Measurements from ENCODE around the gene TBCD.

TBCD gene

GRCh38 chr17:82872591-82873520 is 121.0 kb downstream of the TBCD start:
- FAIRE-seq, result no peak

DNA sequence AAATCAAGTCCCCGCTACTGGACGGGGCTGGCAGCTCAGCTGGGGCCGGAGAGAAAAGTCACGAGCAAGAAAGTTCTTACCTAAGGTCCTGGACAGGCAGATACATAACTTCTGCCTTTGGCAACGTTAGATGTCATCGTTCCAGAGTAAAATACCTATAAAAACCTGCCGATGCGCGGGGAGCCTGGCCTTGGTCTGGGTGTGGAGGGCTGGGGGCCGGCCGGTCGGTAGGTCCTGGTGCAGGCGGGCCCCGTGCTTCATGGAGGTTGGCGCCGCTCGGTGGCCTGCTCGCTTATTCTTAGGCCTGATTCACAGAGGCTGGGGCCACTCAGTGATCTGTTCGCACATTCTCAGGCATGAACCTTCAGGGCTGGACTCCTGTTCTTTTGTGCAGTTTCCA is 121.7 kb downstream of the TBCD start:
- FAIRE-seq, result no peak

GRCh38 chr17:82874011-82874835 is 122.4 kb downstream of the TBCD start:
- no peak for FAIRE-seq

- FAIRE-seq, result no peak
Measured at GRCh38 chr17:82875407-82875856, 123.6 kb downstream of the TBCD start.

GRCh38 chr17:82876149-82876548 is 124.3 kb downstream of the TBCD start:
- FAIRE-seq, result no peak

- peak; percentile 31 for FAIRE-seq
Measured at GRCh38 chr17:82876602-82877379, 124.9 kb downstream of the TBCD start.

DNA sequence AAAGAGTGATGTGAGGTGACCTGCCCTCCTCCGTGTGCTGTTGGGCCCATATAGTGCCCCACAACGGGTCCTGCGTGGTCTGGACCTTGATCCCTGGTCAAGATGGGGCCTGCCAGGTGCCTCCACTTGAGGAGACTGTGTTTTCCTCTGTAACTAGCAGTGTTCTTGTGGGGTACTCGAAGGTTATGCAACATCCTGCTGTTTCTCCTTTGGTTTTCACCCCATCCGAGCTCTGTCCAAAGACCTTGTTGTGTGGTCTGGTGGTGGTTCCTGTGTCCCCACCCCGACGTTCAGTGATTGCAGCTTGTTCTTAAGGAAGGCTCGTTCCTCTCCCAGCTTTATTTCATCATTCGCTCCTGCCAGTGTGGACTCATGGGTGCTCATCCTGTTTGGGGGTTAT is 126.7 kb downstream of the TBCD start:
- no peak for FAIRE-seq

GRCh38 chr17:82879241-82879640 is 127.4 kb downstream of the TBCD start:
- no peak for FAIRE-seq

DNA sequence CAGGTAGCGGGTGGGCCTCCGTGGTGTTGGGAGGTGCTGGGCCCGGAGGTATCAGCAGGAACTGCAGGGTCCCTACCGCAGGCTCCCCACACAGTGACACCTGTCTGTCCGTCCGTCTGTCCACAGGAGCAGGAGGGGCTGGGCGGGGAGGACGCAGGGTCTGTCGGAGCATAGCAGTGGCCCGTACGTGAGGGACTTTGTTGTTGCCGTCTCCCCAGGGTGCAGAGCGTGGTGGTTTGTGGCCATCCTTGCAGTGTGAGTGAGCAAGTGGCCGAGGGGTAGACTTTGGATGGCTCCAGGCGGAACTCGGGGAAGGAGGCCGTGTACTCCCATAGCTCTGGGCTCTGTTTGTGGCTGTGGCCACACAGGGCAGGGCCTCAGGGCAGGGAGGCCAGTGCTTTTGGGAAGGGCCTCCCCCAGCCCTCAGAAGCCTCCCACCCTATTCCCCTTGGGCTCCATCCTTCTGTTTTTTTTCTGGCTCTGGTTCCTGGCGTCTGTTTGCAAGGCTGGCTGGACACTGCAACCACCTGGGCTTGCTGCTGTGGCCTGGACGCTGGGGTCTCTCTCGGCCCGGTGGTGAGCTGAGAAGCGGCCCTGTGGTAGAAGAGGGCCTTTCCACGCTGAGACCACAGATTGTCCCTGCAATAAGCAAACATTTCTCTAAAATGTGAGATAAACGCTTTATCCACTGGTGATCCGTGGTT is 128.9 kb downstream of the TBCD start:
- FAIRE-seq, result no peak

DNA sequence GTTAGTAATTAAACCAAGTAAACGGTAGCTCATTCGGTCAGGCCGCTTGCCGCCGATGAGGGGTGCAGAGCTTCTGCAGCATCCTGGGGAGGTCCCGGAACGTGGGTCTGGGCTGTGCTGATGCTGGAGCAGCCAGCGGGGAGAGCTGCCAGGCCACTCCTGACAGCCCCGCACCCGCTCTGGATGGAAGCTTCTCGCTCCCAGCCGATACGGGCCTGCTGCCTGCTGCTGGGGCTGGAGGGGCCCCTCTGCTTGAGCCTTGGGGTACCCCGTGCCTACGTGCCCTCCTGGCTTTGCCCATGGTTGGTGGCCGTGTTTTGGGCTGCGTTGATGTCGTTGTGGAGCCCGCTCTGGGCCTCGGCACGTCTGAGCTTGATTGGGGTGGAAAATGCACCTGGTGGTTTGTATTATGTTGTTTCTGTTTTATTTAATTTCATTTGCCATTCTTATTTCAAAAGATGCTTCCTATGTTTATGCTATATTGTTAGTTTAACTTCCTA is 129.5 kb downstream of the TBCD start:
- no peak for FAIRE-seq

- FAIRE-seq, result no peak
Measured at GRCh38 chr17:82881900-82882714, 130.2 kb downstream of the TBCD start.

GRCh38 chr17:82882715-82883418 is 131.0 kb downstream of the TBCD start:
- no peak for FAIRE-seq

DNA sequence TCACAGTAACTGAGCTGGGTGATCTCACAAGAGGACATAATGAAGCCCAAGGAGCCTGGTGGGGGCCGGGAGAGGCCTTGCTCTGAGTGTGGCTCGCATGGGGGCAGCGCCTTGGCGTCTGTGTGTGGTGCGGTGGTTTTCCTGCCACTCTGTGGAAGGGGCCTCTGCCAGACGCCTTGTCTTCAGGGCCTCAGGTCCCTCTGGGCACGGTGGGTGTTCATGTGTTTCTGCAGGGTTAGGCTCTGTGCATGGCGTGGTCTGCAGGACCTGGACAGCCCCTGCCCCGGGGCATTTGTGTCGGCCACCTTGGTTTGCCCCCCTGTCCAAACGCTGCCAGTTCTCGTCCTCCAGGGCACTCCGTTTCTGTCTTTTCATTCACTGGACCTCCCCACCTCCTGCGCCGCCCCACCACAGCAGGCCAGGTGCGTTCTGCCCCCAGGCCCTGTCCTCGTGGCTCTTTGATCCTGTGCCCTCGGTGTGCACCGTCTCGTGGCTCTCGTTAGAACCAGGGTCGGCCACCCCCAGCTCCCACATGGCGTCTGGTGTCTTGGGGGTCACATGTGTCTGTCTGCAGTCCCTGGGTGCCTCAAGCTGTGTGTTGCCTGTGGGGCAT is 131.7 kb downstream of the TBCD start:
- FAIRE-seq, result no peak

- FAIRE-seq, result no peak
Measured at GRCh38 chr17:82884341-82884969, 132.6 kb downstream of the TBCD start.

- no peak for FAIRE-seq
Measured at GRCh38 chr17:82884970-82885353, 133.1 kb downstream of the TBCD start.

DNA sequence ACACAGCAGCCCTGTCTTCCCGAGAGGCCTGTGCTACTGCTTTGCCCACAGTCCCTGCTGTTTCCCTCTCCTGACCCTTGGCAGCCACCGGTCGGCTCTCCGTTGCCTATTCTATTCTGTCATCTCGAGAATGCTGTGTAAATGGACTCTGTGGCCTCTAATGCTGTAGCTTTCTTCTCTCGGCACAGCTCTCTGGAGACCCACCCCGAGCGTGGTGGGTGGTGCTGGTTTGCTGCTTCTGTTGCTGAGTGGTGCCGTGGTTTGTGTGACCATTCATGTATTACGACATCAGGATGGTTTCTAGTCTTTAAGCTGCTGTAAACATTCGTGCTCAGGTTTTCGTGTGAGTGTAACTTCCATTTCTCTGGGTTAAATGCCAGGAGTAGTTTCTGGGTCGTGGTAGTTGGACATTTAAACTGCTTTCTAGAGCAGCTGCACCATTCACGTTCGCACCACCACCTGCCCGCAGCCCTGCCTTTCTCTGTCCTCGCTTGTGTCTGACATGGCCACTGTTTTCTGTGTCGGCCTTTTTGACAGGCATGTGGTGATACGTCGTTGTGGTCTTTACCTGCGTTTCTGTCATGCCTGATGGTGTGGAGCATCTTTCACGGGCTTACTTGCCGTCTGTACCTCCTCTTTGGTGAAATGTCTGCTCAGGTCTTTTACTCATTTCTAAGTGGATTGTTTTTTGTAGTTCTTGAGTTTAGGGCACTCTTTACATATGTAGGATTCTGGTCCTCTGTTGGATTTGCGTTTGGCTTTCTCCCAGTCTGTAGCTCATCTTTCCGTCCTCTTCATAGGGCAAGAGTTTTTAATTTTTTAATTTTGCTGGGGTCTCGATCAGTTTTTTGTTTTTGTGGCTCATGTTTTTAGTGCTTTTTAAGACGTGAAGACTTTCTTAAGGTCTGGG is 135.6 kb downstream of the TBCD start:
- FAIRE-seq, result no peak

DNA sequence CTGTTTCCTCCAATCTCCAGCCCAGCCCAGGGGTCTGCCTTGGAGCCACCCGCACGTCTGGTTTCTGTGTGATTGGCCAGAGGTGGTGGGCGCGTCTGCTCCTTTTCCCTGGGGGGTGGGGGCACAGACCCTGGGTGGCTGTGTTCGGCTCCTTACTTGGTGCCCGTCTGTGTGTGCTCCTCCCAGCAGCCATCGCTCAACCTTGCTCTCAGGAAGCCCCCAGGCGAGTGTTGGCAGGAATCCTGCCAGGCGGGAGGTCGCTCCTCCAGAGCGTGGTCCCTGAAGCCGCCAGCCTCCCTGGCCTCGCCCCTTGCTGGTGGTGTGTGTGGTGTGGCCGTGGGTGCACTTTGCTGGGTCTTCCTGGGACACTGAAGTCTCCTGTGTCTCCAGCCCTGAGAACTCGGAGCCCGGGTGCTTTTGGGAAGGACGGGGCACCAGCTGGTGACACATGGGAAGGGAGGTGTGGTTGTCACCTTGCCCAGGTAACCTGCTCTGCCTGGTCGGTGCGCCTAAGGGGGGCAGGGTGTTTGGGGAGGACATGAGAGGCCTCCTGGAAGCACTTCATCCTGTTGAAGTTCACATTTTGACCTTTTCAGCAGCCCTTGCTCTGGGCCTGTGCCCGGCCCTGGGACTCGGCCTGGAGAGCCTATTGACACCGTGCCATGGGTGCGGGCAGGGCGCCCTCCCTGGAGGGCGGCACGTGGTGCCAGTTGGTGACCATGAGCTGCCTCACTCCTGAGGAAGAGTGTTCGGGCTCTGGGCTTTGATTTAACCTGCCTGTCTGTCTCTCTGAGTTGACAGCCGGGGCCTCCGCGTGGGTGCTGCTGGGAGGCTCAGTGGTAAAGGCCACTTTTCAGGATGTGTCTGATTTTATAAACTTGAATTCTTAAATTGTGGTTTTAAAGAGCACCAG is 137.0 kb downstream of the TBCD start:
- FAIRE-seq, result no peak
